WTC11 (cell line): ENCODE results near the gene CNTRL. TPM values are rescaled to one million over a fixed set of nuclear protein-coding genes. Genes with fewer than 3 reads are reported as not detected.

Experiments used
- ATAC-seq: fragments of 200-7000 bp; cut with Tn5 transposase; 2 replicates; pipeline ENCODE4 v1.10.0; 2021; ENCODE audit warnings: mild to moderate bottlenecking, moderate library complexity
- CTCF ChIA-PET: fragments of 300-600 bp; sonication (Branson Sonifier 250); formaldehyde crosslinking; loops from one replicate; lab custom pipeline; 2021; ENCODE audit warnings: antibody characterized with exemption; lab: Charles Lee
- POLR2A ChIA-PET: fragments of 350-600 bp; sonication (Branson Sonifier 250); formaldehyde crosslinking; loops from one replicate; lab custom pipeline; 2021; ENCODE audit warnings: antibody characterized with exemption; lab: Charles Lee
- DNase-seq: peaks from one replicate; pipeline ENCODE4 v3.0.0; 2021; ENCODE audit warnings: low spot score
- H3K27ac Mint-ChIP-seq: 2 replicates; pipeline ENCODE4 v1.8.0; 2021; ENCODE audit warnings: mixed read lengths
- H3K27me3 Mint-ChIP-seq: 2 replicates; pipeline ENCODE4 v1.8.0; 2021; ENCODE audit warnings: low read depth, mild to moderate bottlenecking, moderate library complexity, mixed read lengths
- H3K36me3 Mint-ChIP-seq: 2 replicates; pipeline ENCODE4 v1.8.0; 2021; ENCODE audit warnings: mixed read lengths
- H3K4me1 Mint-ChIP-seq: 2 replicates; pipeline ENCODE4 v1.8.0; 2022; ENCODE audit warnings: mixed read lengths
- H3K4me3 Mint-ChIP-seq: 2 replicates; pipeline ENCODE4 v1.8.0; 2021; ENCODE audit warnings: mild to moderate bottlenecking, moderate library complexity, mixed read lengths
- H3K9me3 Mint-ChIP-seq: 2 replicates; pipeline ENCODE4 v1.8.0; 2021; ENCODE audit warnings: mixed read lengths
- ATF3 ChIP-seq: sonication (generic); formaldehyde crosslinking; conservative IDR thresholded peaks from 2 replicates; pipeline ENCODE4 v1.8.1; 2022; ENCODE audit warnings: mild to moderate bottlenecking, missing genetic modification reagents
- ESRRA ChIP-seq: sonication (generic); formaldehyde crosslinking; IDR thresholded peaks from 2 replicates; pipeline ENCODE4 v1.8.1; 2022; ENCODE audit warnings: mild to moderate bottlenecking, missing genetic modification reagents, borderline replicate concordance
- IRF2 ChIP-seq: sonication (generic); formaldehyde crosslinking; IDR thresholded peaks from 2 replicates; pipeline ENCODE4 v1.8.0; 2022; ENCODE audit warnings: low read depth, missing genetic modification reagents, borderline replicate concordance
- MYBL2 ChIP-seq: sonication (generic); formaldehyde crosslinking; IDR thresholded peaks from 2 replicates; pipeline ENCODE4 v1.8.1; 2023; ENCODE audit warnings: mild to moderate bottlenecking, moderate library complexity, missing genetic modification reagents
- NFYB ChIP-seq: sonication (generic); formaldehyde crosslinking; conservative IDR thresholded peaks from 2 replicates; pipeline ENCODE4 v1.8.0; 2022; ENCODE audit warnings: low read depth, missing genetic modification reagents
- NR1H2 ChIP-seq: sonication (generic); formaldehyde crosslinking; IDR thresholded peaks from 2 replicates; pipeline ENCODE4 v1.9.0; 2021; ENCODE audit warnings: mild to moderate bottlenecking, moderate library complexity, missing genetic modification reagents
- NR2C2 ChIP-seq: sonication (generic); formaldehyde crosslinking; IDR thresholded peaks from 2 replicates; pipeline ENCODE4 v1.8.0; 2022; ENCODE audit warnings: mild to moderate bottlenecking, missing genetic modification reagents
- RORB ChIP-seq: fragments of 250-450 bp; sonication (Bioruptor Pico); IDR thresholded peaks from 2 replicates; pipeline ENCODE4 v1.9.0; 2021; ENCODE audit warnings: mild to moderate bottlenecking
- SP1 ChIP-seq: sonication (generic); formaldehyde crosslinking; conservative IDR thresholded peaks from 2 replicates; pipeline ENCODE4 v1.8.1; 2022; ENCODE audit warnings: missing genetic modification reagents
- TEAD1 ChIP-seq: sonication (generic); formaldehyde crosslinking; IDR thresholded peaks from 2 replicates; pipeline ENCODE4 v1.8.0; 2022; ENCODE audit warnings: mild to moderate bottlenecking, missing genetic modification reagents
- TEAD4 ChIP-seq: sonication (generic); formaldehyde crosslinking; IDR thresholded peaks from 2 replicates; pipeline ENCODE4 v1.8.0; 2022; ENCODE audit warnings: mild to moderate bottlenecking, missing genetic modification reagents
- TP53 ChIP-seq: sonication (generic); formaldehyde crosslinking; IDR thresholded peaks from 2 replicates; pipeline ENCODE4 v1.8.1; 2023; ENCODE audit warnings: mild to moderate bottlenecking, missing genetic modification reagents
- ZNF138 ChIP-seq: sonication (generic); formaldehyde crosslinking; conservative IDR thresholded peaks from 2 replicates; pipeline ENCODE4 v1.8.1; 2022; ENCODE audit warnings: mild to moderate bottlenecking, moderate library complexity, missing genetic modification reagents
- ZNF232 ChIP-seq: sonication (generic); formaldehyde crosslinking; IDR thresholded peaks from 2 replicates; pipeline ENCODE4 v1.8.0; 2022; ENCODE audit warnings: mild to moderate bottlenecking, missing genetic modification reagents
- ZNF317 ChIP-seq: sonication (generic); formaldehyde crosslinking; IDR thresholded peaks from 2 replicates; pipeline ENCODE4 v1.8.1; 2023; ENCODE audit warnings: low read depth, mild to moderate bottlenecking, moderate library complexity, missing genetic modification reagents, borderline replicate concordance
- ZNF423 ChIP-seq: fragments of 250-450 bp; sonication (Bioruptor Pico); IDR thresholded peaks from 2 replicates; pipeline ENCODE4 v2.1.2; 2022; ENCODE audit warnings: mild to moderate bottlenecking, moderate library complexity
- ZNF532 ChIP-seq: fragments of 250-450 bp; sonication (Bioruptor Pico); IDR thresholded peaks from 2 replicates; pipeline ENCODE4 v1.9.0; 2021; ENCODE audit warnings: mild to moderate bottlenecking, borderline replicate concordance
- total RNA-seq: library from RNA; stranded (reverse); gene quantifications from 3 replicates; pipeline ENCODE4 v1.2.3, GENCODE V29; 2021
- TF ChIP-seq, protein P1 (sequence below): sonication (generic); formaldehyde crosslinking; IDR thresholded peaks from 2 replicates; pipeline ENCODE4 v1.8.0; 2022; ENCODE audit warnings: mild to moderate bottlenecking, missing genetic modification reagents
- TF ChIP-seq, protein P2 (sequence below): fragments of 250-450 bp; sonication (Bioruptor Pico); conservative IDR thresholded peaks from 2 replicates; pipeline ENCODE4 v1.9.0; 2021; ENCODE audit warnings: mild to moderate bottlenecking
- TF ChIP-seq, protein P3 (sequence below): sonication (generic); formaldehyde crosslinking; IDR thresholded peaks from 2 replicates; pipeline ENCODE4 v1.8.1; 2022; ENCODE audit warnings: low read depth, mild to moderate bottlenecking, moderate library complexity, missing genetic modification reagents, borderline replicate concordance
- TF ChIP-seq, protein P4 (sequence below): sonication (generic); formaldehyde crosslinking; IDR thresholded peaks from 2 replicates; pipeline ENCODE4 v1.8.0; 2022; ENCODE audit warnings: mild to moderate bottlenecking, missing genetic modification reagents

Gene CNTRL
- total RNA-seq, 1 experiment from 2014 or later, result 13.3 TPM

DNA sequence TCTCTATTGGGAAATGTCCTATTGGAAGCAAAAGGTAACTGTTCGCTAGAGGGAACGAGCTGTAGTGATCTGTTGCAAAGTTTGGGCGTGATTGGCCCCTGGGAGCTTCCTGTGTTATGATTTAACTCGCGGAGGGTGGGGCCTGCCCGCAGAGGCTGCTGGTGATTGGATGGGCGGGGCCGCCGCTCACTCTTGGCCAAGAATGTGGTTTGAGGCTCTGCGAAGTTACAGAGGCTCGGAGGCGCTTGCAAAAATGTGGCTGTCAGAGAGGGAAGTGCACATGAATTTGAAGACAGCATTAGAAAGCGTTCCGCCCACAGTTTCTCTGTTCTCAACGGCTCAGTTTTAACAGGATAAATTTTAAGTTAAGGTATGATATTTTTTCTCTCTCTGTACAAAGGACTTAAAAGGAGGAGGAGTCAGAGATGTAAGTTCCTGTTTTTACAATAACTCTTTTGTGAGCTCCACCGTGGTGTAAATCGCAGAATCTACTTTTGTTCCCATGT, 46.9 kb downstream of the CNTRL start:
- POLR2A ChIA-PET, result interaction anchor here (1.0 kb wide), 2 partner anchors 11 to 80 kb away, joined by 3 read pairs; partner anchors contain the start of gene RAB14
- no peaks in the 10 kb centered on the region for H3K27me3 Mint-ChIP-seq
- ATAC-seq, result peak; percentile 100
- H3K4me3 Mint-ChIP-seq, result peak overlapping the region; percentile 74
- TF ChIP-seq ZNF138 (CRISPR knock-in tag), result no peak
- TF ChIP-seq, protein P1, sequence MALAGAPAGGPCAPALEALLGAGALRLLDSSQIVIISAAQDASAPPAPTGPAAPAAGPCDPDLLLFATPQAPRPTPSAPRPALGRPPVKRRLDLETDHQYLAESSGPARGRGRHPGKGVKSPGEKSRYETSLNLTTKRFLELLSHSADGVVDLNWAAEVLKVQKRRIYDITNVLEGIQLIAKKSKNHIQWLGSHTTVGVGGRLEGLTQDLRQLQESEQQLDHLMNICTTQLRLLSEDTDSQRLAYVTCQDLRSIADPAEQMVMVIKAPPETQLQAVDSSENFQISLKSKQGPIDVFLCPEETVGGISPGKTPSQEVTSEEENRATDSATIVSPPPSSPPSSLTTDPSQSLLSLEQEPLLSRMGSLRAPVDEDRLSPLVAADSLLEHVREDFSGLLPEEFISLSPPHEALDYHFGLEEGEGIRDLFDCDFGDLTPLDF, result no peak
- TF ChIP-seq ZNF423 (CRISPR knock-in tag), result no peak
- TF ChIP-seq NR2C2 (CRISPR knock-in tag), result no peak
- no peak for TF ChIP-seq TP53
- TF ChIP-seq ZNF317 (CRISPR knock-in tag), result no peak
- no peak for TF ChIP-seq ZNF532 (CRISPR knock-in tag)
- no peak for TF ChIP-seq ESRRA (CRISPR knock-in tag)
- TF ChIP-seq, protein P2, sequence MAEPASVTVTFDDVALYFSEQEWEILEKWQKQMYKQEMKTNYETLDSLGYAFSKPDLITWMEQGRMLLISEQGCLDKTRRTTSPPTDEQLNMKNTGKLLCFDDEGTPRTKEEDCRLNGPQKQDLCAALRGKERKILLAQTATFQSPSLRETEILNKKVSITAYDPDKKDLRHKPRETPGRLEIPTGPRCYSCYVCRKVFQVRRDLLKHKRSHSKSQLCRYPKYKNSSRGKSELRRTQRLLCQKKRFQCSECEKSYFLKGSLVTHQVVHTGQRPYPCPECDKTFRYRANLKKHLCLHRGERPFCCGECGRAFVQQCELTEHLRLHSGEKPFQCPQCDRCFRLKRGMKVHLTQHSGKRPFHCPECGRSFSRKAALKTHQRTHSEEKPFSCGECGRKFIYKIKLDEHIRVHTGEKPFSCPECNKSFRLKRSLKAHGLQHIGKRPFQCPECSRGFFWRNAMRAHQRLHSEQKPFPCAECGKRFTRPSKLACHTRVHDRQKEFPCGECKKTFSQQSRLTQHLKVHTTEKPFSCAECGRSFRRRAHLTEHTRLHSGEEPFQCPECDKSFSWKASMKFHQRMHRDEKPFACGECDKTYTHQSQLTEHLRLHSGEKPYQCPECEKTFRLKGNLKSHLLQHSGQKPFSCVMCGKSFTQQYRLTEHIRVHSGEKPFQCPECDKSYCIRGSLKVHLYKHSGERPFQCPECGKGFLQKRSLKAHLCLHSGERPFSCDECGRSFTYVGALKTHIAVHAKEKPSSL (CRISPR knock-in tag), result no peak
- no peak for TF ChIP-seq ATF3 (CRISPR knock-in tag)
- peak; percentile 46; the same call in 1 of the 2 replicates for TF ChIP-seq SP1 (CRISPR knock-in tag)
- TF ChIP-seq RORB (CRISPR knock-in tag), result no peak
- TF ChIP-seq, protein P3, sequence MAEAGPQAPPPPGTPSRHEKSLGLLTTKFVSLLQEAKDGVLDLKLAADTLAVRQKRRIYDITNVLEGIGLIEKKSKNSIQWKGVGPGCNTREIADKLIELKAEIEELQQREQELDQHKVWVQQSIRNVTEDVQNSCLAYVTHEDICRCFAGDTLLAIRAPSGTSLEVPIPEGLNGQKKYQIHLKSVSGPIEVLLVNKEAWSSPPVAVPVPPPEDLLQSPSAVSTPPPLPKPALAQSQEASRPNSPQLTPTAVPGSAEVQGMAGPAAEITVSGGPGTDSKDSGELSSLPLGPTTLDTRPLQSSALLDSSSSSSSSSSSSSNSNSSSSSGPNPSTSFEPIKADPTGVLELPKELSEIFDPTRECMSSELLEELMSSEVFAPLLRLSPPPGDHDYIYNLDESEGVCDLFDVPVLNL (CRISPR knock-in tag), result no peak
- no peak; the same call in 1 of the 2 replicates for TF ChIP-seq MYBL2
- no peak for TF ChIP-seq IRF2
- TF ChIP-seq TEAD4 (CRISPR knock-in tag), result no peak
- no peak for TF ChIP-seq ZNF232
- 0 out of 2 replicates have a peak, but pooled peaks have one; percentile 36 for TF ChIP-seq TEAD1 (CRISPR knock-in tag)
- TF ChIP-seq NR1H2 (CRISPR knock-in tag), result no peak
- TF ChIP-seq, protein P4, sequence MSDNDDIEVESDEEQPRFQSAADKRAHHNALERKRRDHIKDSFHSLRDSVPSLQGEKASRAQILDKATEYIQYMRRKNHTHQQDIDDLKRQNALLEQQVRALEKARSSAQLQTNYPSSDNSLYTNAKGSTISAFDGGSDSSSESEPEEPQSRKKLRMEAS (CRISPR knock-in tag), result peak; percentile 68
- peak; percentile 67 for TF ChIP-seq NFYB (CRISPR knock-in tag)
- H3K9me3 Mint-ChIP-seq, result no peaks in the 10 kb centered on the region
- H3K36me3 Mint-ChIP-seq, result no peaks in the 10 kb centered on the region
- CTCF ChIA-PET, result interaction anchor here (0.6 to 2.1 kb wide), 16 partner anchors 10 to 391 kb away, joined by 3 to 11 read pairs (median 5); no protein-coding TSS in a partner anchor
- peak; percentile 96 for DNase-seq
- peak overlapping the region; percentile 39; the same call in 1 of the 2 replicates for H3K27ac Mint-ChIP-seq
- H3K4me1 Mint-ChIP-seq, result peaks cover 15% of the 10 kb centered on the region
